Measurements from ENCODE around the gene TRABD2A.
"Not testable (repeated sequence)": the region's sequence is repeated elsewhere in the genome, so short reads cannot be mapped to it uniquely, and the experiment has no call there.

The TRABD2A gene

DNA sequence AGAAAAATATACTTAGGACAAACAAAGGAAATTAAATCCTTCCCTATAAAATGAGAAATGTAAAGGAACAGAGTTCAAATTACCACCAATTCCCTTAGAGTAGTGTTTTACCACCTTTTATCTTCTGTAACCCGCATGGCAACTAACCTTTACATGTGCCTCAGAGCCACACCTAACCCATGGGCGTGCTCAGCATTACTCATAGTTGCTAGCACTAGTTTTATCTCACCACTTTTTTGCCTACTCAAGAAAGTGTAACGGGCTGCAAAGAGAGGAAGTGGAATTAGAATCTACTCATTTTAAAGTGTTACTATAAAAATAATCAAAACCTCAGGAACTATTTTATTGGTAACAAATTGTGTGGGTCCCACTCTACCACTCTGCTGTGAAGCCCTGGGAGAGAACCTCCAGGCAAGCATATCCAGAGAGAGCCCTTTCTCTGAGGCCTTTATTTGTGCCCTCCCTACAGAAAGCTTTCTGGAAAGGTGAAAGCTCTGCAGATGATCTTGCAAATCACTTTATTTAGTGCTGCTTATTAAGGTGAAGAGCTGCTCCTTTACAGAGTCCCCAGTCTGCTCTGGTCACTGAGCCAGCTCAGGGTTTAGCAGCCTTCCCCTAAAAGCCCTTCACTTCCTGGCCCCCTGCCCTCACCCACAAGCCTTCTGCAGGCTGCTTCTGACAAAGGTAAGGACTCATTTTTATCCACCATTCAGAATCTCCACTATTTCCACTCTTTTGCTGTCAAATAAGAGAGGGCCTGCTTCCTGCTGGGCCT, 98.8 kb downstream of the TRABD2A start:
- no peak for DNase-seq

DNA sequence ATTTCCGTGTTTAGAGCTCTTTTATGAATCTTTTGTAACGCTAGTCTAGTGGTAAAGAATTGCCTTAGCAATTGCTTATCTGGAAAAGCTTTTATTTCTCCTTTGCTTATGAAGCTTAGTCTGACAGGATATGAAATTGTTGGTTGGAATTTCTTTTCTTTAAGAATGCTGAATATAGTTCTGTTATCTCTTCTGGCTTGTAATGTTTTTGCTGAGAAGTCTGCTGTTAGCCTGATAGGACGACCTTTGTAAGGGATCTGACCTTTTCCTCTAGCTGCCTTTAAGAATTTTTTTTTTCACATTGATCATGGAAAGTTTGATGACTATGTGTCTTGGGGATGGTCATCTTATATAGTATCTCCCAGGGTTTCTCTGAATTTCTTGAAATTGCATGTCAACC, 101.1 kb downstream of the TRABD2A start:
- DNase-seq, result no peak

DNA sequence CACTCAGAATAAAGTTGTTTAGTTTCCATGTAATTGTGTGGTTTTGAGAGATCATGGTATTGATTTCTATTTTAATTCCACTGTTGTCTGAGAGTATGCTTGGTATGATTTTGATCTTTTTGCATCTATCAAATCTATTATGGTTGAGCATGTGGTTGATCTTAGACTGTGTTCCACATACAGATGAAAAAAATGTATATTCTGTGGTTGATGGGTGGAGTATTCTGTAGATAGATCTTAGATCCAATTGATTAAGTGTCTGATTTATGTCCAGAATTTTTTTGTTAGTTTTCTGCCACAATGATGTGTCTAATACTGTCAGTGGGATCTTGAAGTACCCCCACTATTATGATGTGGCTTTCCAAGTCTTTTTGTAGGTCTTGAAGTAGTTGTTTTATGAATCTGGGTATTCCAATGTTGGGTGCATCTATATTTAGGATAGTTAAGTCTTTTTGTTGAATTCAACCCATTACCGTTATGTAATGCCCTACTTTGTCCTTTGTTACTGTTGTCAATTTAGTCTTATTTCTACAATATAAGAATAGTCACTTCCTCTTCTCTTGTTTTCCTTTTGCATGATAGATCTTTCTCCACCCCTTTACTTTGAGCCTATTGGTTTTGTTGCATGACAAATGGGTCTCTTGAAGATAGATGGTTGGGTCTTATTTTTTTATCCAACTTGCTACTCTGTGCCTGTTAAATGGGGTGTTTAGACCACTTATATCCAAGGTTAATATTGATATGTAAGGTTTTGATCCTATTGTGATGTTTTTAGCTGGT, 101.8 kb downstream of the TRABD2A start:
- DNase-seq, result no peak

DNA sequence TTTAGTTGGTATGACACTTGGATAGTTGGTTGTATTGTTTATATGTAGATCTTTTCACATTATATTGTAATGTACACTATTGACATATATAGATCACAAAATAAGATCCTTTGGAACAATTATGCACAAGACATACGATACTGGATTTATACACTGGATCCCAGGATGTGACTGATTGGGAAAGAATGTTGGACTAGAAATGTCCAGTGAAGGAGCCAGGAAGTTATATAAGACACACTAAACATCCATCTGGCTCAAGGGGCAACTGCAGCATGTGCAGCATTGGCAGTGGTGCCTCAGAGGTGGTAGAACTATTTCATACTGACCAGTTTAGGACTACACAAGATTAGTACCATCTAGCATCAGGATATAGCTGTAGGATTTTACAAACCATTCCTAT, 104.9 kb downstream of the TRABD2A start:
- DNase-seq, result no peak

DNA sequence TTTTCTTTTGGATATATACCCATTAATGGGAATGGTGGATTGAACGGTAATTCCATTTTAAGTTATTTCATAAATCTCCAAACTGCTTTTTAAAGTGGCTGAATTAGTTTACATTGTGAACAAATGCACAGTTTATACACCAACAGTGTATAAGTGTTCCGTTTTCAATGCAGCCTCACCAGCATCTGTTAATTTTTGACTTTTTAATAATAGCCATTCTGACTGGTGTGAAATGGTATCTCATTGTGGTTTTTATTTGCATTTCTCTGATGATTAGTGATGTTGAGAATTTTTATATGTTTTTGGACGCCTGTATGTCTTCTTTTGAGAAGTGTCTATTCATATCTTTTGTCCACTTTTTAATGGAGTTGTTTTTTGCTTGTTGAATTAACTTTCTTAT, 107.3 kb downstream of the TRABD2A start:
- DNase-seq, result not testable (repeated sequence)

Measured in anterior cingulate cortex (tissue), 58 donors.